SK-N-SH (cell line): ENCODE measurements around the gene RARRES1.

Experiments
- CTCF ChIP-seq: fragments of 200-600 bp; sonication (generic); IDR thresholded peaks from 2 replicates; pipeline ENCODE4 v1.6.1; 2017; ENCODE audit warnings: antibody characterized with exemption, mild to moderate bottlenecking, moderate library complexity
- EZH2phosphoT487 ChIP-seq: fragments of 200-600 bp; sonication (generic); IDR thresholded peaks from 2 replicates; pipeline ENCODE4 v1.6.1; 2017; ENCODE audit warnings: low read depth, mixed run types, mild to moderate bottlenecking, antibody characterized with exemption, moderate library complexity, borderline replicate concordance
- FOXJ3 ChIP-seq: sonication (generic); formaldehyde crosslinking; IDR thresholded peaks from 2 replicates; pipeline ENCODE4 v1.5.1; 2020; ENCODE audit warnings: mild to moderate bottlenecking, missing genetic modification reagents
- FOXM1 ChIP-seq: IDR thresholded peaks from 2 replicates; pipeline ENCODE4 v1.4.0; 2012; ENCODE audit warnings: low read depth, mild to moderate bottlenecking

- TF ChIP-seq FOXJ3 (CRISPR knock-in tag) (no peak), FOXM1 (no peak), CTCF (no peak), EZH2phosphoT487 (no peak)
Measured at GRCh38 chr3:158652463-158652862, 79.8 kb downstream of the RARRES1 start.
